Measurements from ENCODE around the gene MGAT4C. TPM values are rescaled to one million over a fixed set of nuclear protein-coding genes. Genes with fewer than 3 reads are reported as not detected.
"Not testable (repeated sequence)": the region's sequence is repeated elsewhere in the genome, so short reads cannot be mapped to it uniquely, and the experiment has no call there.

MGAT4C gene
- total RNA-seq, 1 donor from 2014 or later: 1.2 TPM

- no peak for DNase-seq (ENCODE audit: low read depth)
- no peaks in the 10 kb centered on the region for H4K20me1 ChIP-seq (ENCODE audit: insufficient read depth, low read length)
- no peak for FAIRE-seq
- no peak overlapping the region for H3K4me3 ChIP-seq (ENCODE audit: insufficient read depth, low read depth, low read length)
- Mint-ChIP-seq H3K4me1 (ENCODE audit: low read depth, unreplicated experiment) (peaks cover 5% of the 10 kb centered on the region), H3K4me3 (ENCODE audit: unreplicated experiment) (no peak overlapping the region), H3K27me3 (ENCODE audit: low read depth, unreplicated experiment) (no peaks in the 10 kb centered on the region), H3K9me3 (ENCODE audit: unreplicated experiment) (no peaks in the 10 kb centered on the region), H3K36me3 (ENCODE audit: low read depth, unreplicated experiment) (no peaks in the 10 kb centered on the region), H3K27ac (ENCODE audit: unreplicated experiment) (no peak overlapping the region)
- H2AFZ ChIP-seq (ENCODE audit: low read depth, low read length): no peak overlapping the region
- H3K27me3 ChIP-seq (ENCODE audit: insufficient read depth, low read length): no peaks in the 10 kb centered on the region
- no peaks in the 10 kb centered on the region for H3K9me3 ChIP-seq (ENCODE audit: insufficient read depth, low read depth, low read length)
- no peaks in the 10 kb centered on the region for H3K36me3 ChIP-seq (ENCODE audit: insufficient read depth, low read length)
- H3K4me2 ChIP-seq (ENCODE audit: low read length): no peak overlapping the region
- no peak overlapping the region for H3K9ac ChIP-seq (ENCODE audit: low read length)
- H3K4me1 ChIP-seq (ENCODE audit: insufficient read depth, low read length): no peaks in the 10 kb centered on the region
- no peak overlapping the region for H3K27ac ChIP-seq (ENCODE audit: low read depth, low read length)
- H3K79me2 ChIP-seq (ENCODE audit: insufficient read depth, low read length): no peaks in the 10 kb centered on the region
- TF ChIP-seq CTCF (IDR thresholded peaks at IDR 0.05; ENCODE audit: insufficient read depth, low read depth, low read length) (no peak), EZH2 (IDR thresholded peaks at IDR 0.05; ENCODE audit: insufficient read depth, low read length) (no peak)
Observed at GRCh38 chr12:86081843-86082242, 174.3 kb downstream of the MGAT4C start.

- not testable (repeated sequence) for H3K9ac ChIP-seq (ENCODE audit: low read length); H3K27me3 ChIP-seq (ENCODE audit: insufficient read depth, low read length); H3K27ac Mint-ChIP-seq (ENCODE audit: unreplicated experiment); H3K36me3 ChIP-seq (ENCODE audit: insufficient read depth, low read length); H3K79me2 ChIP-seq (ENCODE audit: insufficient read depth, low read length); H3K9me3 ChIP-seq (ENCODE audit: insufficient read depth, low read depth, low read length); H3K9me3 Mint-ChIP-seq (ENCODE audit: unreplicated experiment); H4K20me1 ChIP-seq (ENCODE audit: insufficient read depth, low read length); FAIRE-seq; DNase-seq (ENCODE audit: low read depth); H3K4me1 ChIP-seq (ENCODE audit: insufficient read depth, low read length); H3K4me1 Mint-ChIP-seq (ENCODE audit: low read depth, unreplicated experiment); H3K4me3 ChIP-seq (ENCODE audit: insufficient read depth, low read depth, low read length); H3K27ac ChIP-seq (ENCODE audit: low read depth, low read length); H2AFZ ChIP-seq (ENCODE audit: low read depth, low read length); H3K36me3 Mint-ChIP-seq (ENCODE audit: low read depth, unreplicated experiment); H3K4me3 Mint-ChIP-seq (ENCODE audit: unreplicated experiment); H3K27me3 Mint-ChIP-seq (ENCODE audit: low read depth, unreplicated experiment); H3K4me2 ChIP-seq (ENCODE audit: low read length)
Observed at GRCh38 chr12:86059052-86059451, 197.1 kb downstream of the MGAT4C start.

- Histone ChIP-seq H3K4me1 (ENCODE audit: insufficient read depth, low read length) (no peaks in the 10 kb centered on the region), H3K4me3 (ENCODE audit: insufficient read depth, low read depth, low read length) (no peak overlapping the region), H2AFZ (ENCODE audit: low read depth, low read length) (no peak overlapping the region), H3K27me3 (ENCODE audit: insufficient read depth, low read length) (no peaks in the 10 kb centered on the region), H3K9ac (ENCODE audit: low read length) (no peak overlapping the region), H3K4me2 (ENCODE audit: low read length) (no peak overlapping the region), H3K36me3 (ENCODE audit: insufficient read depth, low read length) (no peaks in the 10 kb centered on the region), H3K9me3 (ENCODE audit: insufficient read depth, low read depth, low read length) (no peaks in the 10 kb centered on the region), H3K79me2 (ENCODE audit: insufficient read depth, low read length) (no peaks in the 10 kb centered on the region), H4K20me1 (ENCODE audit: insufficient read depth, low read length) (no peaks in the 10 kb centered on the region), H3K27ac (ENCODE audit: low read depth, low read length) (no peak overlapping the region)
- no peak overlapping the region for H3K4me3 Mint-ChIP-seq (ENCODE audit: unreplicated experiment)
- no peaks in the 10 kb centered on the region for H3K27me3 Mint-ChIP-seq (ENCODE audit: low read depth, unreplicated experiment)
- no peaks in the 10 kb centered on the region for H3K4me1 Mint-ChIP-seq (ENCODE audit: low read depth, unreplicated experiment)
- no peak overlapping the region for H3K27ac Mint-ChIP-seq (ENCODE audit: unreplicated experiment)
- no peak for TF ChIP-seq EZH2 (IDR thresholded peaks at IDR 0.05; ENCODE audit: insufficient read depth, low read length)
- TF ChIP-seq CTCF (IDR thresholded peaks at IDR 0.05; ENCODE audit: insufficient read depth, low read depth, low read length): no peak
- DNase-seq (ENCODE audit: low read depth) (no peak), FAIRE-seq (no peak)
- H3K9me3 Mint-ChIP-seq (ENCODE audit: unreplicated experiment): peaks cover 5% of the 10 kb centered on the region
- H3K36me3 Mint-ChIP-seq (ENCODE audit: low read depth, unreplicated experiment): peaks cover 3% of the 10 kb centered on the region
Observed at GRCh38 chr12:86057092-86057845, 198.9 kb downstream of the MGAT4C start.

Measured in astrocyte (in vitro differentiated cells and primary cell).